ENCODE results near the gene KLC1.
A peak's percentile ranks its signal among the peaks of the same experiment; 100 is the strongest.

The KLC1 gene

GRCh38 chr14:103711516-103712431 lies 82.8 kb downstream of the KLC1 start:
- no peak for DNase-seq (ENCODE audit: low read depth, low spot score)
- no peak for TF ChIP-seq CTCF (IDR thresholded peaks at IDR 0.05; ENCODE audit: low read depth, low read length)
- no peak overlapping the region for H3K4me3 ChIP-seq (ENCODE audit: low read depth, low read length)
- in situ Hi-C loops (cut with HindIII; ENCODE audit: low sequenced_read_pairs) = no loop called here

DNA sequence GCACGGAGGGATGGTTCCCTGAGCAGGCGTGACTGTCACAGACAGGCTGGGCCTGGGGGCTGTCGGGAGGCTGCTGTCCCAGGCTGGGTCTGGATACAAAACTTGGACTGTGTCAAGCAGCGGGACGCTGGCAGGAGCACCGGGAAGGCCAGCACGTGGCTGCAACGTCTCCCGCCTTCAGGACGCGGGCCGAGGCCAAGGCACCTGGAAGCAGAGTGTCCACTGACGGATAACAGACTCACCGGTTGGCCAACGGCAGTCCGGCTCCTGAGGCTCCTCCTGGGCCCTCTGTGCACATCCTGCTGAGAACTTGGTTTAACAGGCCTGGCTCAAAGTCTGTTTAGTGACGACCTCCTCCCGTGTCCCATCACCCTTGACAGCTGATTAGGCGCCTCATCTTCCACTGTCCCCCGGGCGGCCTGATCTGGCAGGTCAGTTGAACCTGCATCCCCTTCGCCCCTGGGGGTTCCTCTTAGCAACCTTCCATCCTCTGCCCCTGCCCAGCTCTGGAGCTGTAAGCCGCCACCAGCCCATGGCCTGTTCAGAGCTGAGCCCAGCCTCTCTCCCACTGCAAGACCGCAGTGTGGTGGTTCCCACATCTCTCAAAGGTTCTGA lies 83.7 kb downstream of the KLC1 start:
- in situ Hi-C loops (cut with HindIII; ENCODE audit: low sequenced_read_pairs) = no loop called here
- DNase-seq (ENCODE audit: low read depth, low spot score) = no peak
- no peak for TF ChIP-seq CTCF (IDR thresholded peaks at IDR 0.05; ENCODE audit: low read depth, low read length)
- no peak overlapping the region for H3K4me3 ChIP-seq (ENCODE audit: low read depth, low read length)

DNA sequence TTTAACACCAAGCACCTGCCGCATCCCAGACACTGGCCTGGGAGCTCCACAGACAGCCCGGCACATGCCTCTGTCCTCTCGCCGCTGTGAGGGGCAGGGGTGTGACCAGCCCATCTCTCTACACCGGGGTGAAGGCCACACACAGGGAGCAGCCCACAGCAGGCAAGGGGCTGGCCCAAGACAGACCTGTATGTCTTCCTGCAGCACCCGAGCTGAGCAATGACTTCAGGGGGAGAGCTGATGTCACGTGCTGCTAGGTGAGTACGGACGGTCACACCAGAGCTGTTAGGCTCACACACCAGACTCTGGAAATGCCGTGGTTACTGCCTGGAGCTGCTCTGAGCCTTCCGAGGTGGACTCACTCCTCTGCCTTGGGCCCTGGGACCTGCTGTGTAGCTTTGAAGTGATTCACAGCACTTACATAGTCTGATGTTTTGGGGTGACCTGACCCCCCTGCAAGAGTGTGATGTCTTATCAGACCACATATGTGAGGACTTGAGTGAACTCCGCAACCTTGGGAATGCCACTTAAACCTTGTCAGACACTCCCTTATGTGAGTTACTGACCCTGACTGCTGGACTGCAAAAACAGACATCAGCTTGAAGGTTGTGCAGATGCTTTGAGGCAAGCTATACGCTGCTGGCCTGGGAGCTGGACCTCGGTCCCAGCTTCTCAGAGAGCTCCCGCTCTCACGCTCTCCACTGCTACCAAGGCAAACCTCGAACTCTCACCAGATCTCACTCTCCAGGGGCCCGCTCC lies 84.5 kb downstream of the KLC1 start:
- in situ Hi-C loops (cut with HindIII; ENCODE audit: low sequenced_read_pairs) = no loop called here
- no peak for TF ChIP-seq CTCF (IDR thresholded peaks at IDR 0.05; ENCODE audit: low read depth, low read length)
- no peak for DNase-seq (ENCODE audit: low read depth, low spot score)
- no peak overlapping the region for H3K4me3 ChIP-seq (ENCODE audit: low read depth, low read length)

GRCh38 chr14:103714063-103714724 lies 85.2 kb downstream of the KLC1 start:
- in situ Hi-C loops (cut with HindIII; ENCODE audit: low sequenced_read_pairs) = no loop called here
- peak overlapping the region; percentile 44 for H3K4me3 ChIP-seq (ENCODE audit: low read depth, low read length)
- TF ChIP-seq CTCF (IDR thresholded peaks at IDR 0.05; ENCODE audit: low read depth, low read length) = no peak
- no peak for DNase-seq (ENCODE audit: low read depth, low spot score)

DNA sequence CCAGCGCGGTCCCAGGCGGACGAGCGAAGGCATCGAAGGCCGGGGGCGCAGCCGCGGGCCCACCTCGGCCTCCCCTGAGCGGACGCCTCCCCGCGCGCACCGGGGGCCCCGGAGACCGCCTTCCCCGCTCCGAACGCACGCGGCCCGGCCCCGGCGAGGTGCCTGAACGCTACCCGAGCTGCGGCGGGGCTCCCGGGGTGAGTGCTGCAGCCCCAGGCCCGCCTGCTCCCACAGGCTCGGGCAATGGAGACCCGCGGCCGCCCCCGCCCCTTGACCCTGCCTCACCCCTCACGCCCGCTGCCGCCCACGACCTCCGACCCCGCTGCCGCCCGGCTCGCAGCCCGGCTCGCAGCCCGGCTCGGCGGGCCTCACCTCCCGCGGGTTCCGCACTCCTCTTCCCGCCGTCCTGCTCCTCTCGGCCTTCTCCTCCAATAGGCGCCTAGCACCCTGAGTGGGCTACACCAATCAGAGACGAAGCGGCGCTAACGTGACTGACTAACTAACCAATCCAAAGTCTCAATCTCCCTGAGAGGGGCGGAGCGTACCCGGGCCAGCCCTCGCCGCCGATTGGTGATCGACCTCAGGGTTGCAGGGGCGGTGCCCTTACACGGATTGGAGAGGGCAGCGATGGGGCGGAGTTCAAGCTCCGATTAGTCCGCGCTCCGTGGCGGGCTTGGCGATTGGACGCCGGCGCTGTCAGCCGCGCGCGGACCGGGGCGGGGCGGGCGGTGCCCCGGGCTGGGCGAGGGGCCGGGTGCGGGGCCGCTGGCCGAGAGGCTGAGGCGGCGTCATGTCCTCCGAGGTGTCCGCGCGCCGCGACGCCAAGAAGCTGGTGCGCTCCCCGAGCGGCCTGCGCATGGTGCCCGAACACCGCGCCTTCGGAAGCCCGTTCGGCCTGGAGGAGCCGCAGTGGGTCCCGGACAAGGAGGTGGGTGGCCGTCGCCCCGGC lies 86.3 kb downstream of the KLC1 start, which contains the start of the genes XRCC3 and ZFYVE21:
Gene XRCC3 (minus strand): TSS at position 400 of the 949 bp plus-strand sequence. CDS start 4,364 bp downstream, outside the sequence.
Gene ZFYVE21 (plus strand): TSS at position 759 of the 949 bp plus-strand sequence. CDS start 32 bp downstream, at position 791.
- no peak for TF ChIP-seq CTCF (IDR thresholded peaks at IDR 0.05; ENCODE audit: low read depth, low read length)
- peak within 1 kb of the TSS; percentile 58 for H3K4me3 ChIP-seq (ENCODE audit: low read depth, low read length)
- in situ Hi-C loops (cut with HindIII; ENCODE audit: low sequenced_read_pairs) = no loop called here
- peak; percentile 100 for DNase-seq (ENCODE audit: low read depth, low spot score)

Measured in astrocyte of the spinal cord (primary cell).